BLaER1 (cell line): ENCODE data around the gene BTBD18.

ENCODE experiments used
- H3K27ac ChIP-seq: shearing (Covaris generic); formaldehyde crosslinking; 2 replicates; pipeline ENCODE4 v1.8.1; 2022
- H3K27me3 ChIP-seq: shearing (Covaris generic); formaldehyde crosslinking; 2 replicates; pipeline ENCODE4 v1.8.1; 2022
- H3K36me3 ChIP-seq: shearing (Covaris generic); formaldehyde crosslinking; 2 replicates; pipeline ENCODE4 v1.8.1; 2022
- H3K4me1 ChIP-seq: shearing (Covaris generic); formaldehyde crosslinking; 2 replicates; pipeline ENCODE4 v1.8.1; 2022
- H3K4me2 ChIP-seq: shearing (Covaris generic); formaldehyde crosslinking; 2 replicates; pipeline ENCODE4 v1.8.1; 2022
- H3K4me3 ChIP-seq: shearing (Covaris generic); formaldehyde crosslinking; 2 replicates; pipeline ENCODE4 v1.8.1; 2022
- H3K9ac ChIP-seq: shearing (Covaris generic); formaldehyde crosslinking; 2 replicates; pipeline ENCODE4 v1.8.1; 2022
- H3K9me3 ChIP-seq: shearing (Covaris generic); formaldehyde crosslinking; 2 replicates; pipeline ENCODE4 v1.8.1; 2022
- H4K20me1 ChIP-seq: shearing (Covaris generic); formaldehyde crosslinking; 2 replicates; pipeline ENCODE4 v1.8.1; 2022
- Cebpa-rat ChIP-seq: shearing (Covaris generic); IDR thresholded peaks from 2 replicates; pipeline ENCODE4 v1.8.1; 2022

BTBD18 gene

GRCh38 chr11:57762235-57762861 is 10.7 kb upstream of the BTBD18 start:
- no peak for TF ChIP-seq Cebpa-rat
- Histone ChIP-seq H3K4me2 (no peak overlapping the region), H3K9me3 (no peaks in the 10 kb centered on the region), H4K20me1 (peaks cover 63% of the 10 kb centered on the region), H3K27ac (no peak overlapping the region), H3K4me3 (no peak overlapping the region), H3K9ac (no peak overlapping the region), H3K27me3 (peaks cover 40% of the 10 kb centered on the region), H3K4me1 (no peaks in the 10 kb centered on the region), H3K36me3 (no peaks in the 10 kb centered on the region)

- Histone ChIP-seq H3K27me3 (peaks cover 40% of the 10 kb centered on the region), H3K27ac (no peak within 1 kb of the TSS), H3K4me2 (no peak within 1 kb of the TSS)
These were observed 9.9 kb upstream of the BTBD18 start, which contains the start of gene CTNND1 for GRCh38 chr11:57761301-57762234. CTNND1 (plus strand) TSS chr11:57761802; CDS start chr11:57791479, 29,677 bp downstream.

GRCh38 chr11:57758174-57758573 is 6.6 kb upstream of the BTBD18 start:
- H3K4me3 ChIP-seq: no peak overlapping the region
- no peak for TF ChIP-seq Cebpa-rat
- H4K20me1 ChIP-seq: peaks cover 29% of the 10 kb centered on the region
- H3K36me3 ChIP-seq: peaks cover under 1% of the 10 kb centered on the region; the same call in 1 of the 2 replicates
- no peak overlapping the region for H3K9ac ChIP-seq
- 0 out of 2 replicates have a peak, but pooled peaks cover 2% of the 10 kb centered on the region for H3K9me3 ChIP-seq
- H3K4me2 ChIP-seq: no peak overlapping the region
- no peaks in the 10 kb centered on the region for H3K4me1 ChIP-seq
- peaks cover 29% of the 10 kb centered on the region for H3K27me3 ChIP-seq
- H3K27ac ChIP-seq: no peak overlapping the region

More at GRCh38 chr11:57761301-57762234, 9.9 kb upstream of the BTBD18 start, which contains the start of gene CTNND1:
- H3K4me3 ChIP-seq: no peak within 1 kb of the TSS
- H3K9me3 ChIP-seq: no peaks in the 10 kb centered on the region
- no peaks in the 10 kb centered on the region for H3K36me3 ChIP-seq
- no peaks in the 10 kb centered on the region for H3K4me1 ChIP-seq
- H3K9ac ChIP-seq: no peak within 1 kb of the TSS
- no peak for TF ChIP-seq Cebpa-rat
- H4K20me1 ChIP-seq: peaks cover 63% of the 10 kb centered on the region

- Histone ChIP-seq H3K4me3 (no peak overlapping the region), H3K36me3 (peaks cover 38% of the 10 kb centered on the region)
- TF ChIP-seq Cebpa-rat: no peak
These were observed 1.3 kb upstream of the BTBD18 start for GRCh38 chr11:57752954-57753353.

GRCh38 chr11:57751176-57751575 is 443 bp downstream of the BTBD18 start:
- Histone ChIP-seq H3K36me3 (peaks cover 56% of the 10 kb centered on the region), H3K27me3 (no peaks in the 10 kb centered on the region), H3K4me3 (no peak overlapping the region), H4K20me1 (peaks cover 11% of the 10 kb centered on the region; the same call in 1 of the 2 replicates), H3K9ac (no peak overlapping the region), H3K27ac (no peak overlapping the region), H3K4me1 (no peaks in the 10 kb centered on the region), H3K4me2 (no peak overlapping the region), H3K9me3 (peaks cover 11% of the 10 kb centered on the region; the same call in 1 of the 2 replicates)
- TF ChIP-seq Cebpa-rat: no peak

More at GRCh38 chr11:57752954-57753353, 1.3 kb upstream of the BTBD18 start:
- H3K9me3 ChIP-seq: peaks cover 11% of the 10 kb centered on the region; the same call in 1 of the 2 replicates
- H3K9ac ChIP-seq: no peak overlapping the region
- H4K20me1 ChIP-seq: no peaks in the 10 kb centered on the region
- no peak overlapping the region for H3K27ac ChIP-seq
- no peaks in the 10 kb centered on the region for H3K27me3 ChIP-seq
- H3K4me2 ChIP-seq: no peak overlapping the region
- no peaks in the 10 kb centered on the region for H3K4me1 ChIP-seq

GRCh38 chr11:57746920-57747319 is 4.7 kb downstream of the BTBD18 start:
- Histone ChIP-seq H3K4me3 (no peak overlapping the region), H4K20me1 (peaks cover 39% of the 10 kb centered on the region), H3K9ac (no peak overlapping the region), H3K4me1 (peaks cover 12% of the 10 kb centered on the region), H3K9me3 (no peaks in the 10 kb centered on the region), H3K27me3 (no peaks in the 10 kb centered on the region), H3K27ac (no peak overlapping the region), H3K4me2 (no peak overlapping the region), H3K36me3 (peaks cover 83% of the 10 kb centered on the region)
- no peak for TF ChIP-seq Cebpa-rat

- no peak for TF ChIP-seq Cebpa-rat
- Histone ChIP-seq H3K4me3 (no peak overlapping the region), H3K4me1 (peaks cover 20% of the 10 kb centered on the region), H3K4me2 (no peak overlapping the region; the same call in 1 of the 2 replicates), H3K27ac (no peak overlapping the region), H3K27me3 (no peaks in the 10 kb centered on the region), H3K36me3 (peaks cover 82% of the 10 kb centered on the region), H3K9me3 (no peaks in the 10 kb centered on the region), H3K9ac (no peak overlapping the region), H4K20me1 (peaks cover 39% of the 10 kb centered on the region)
These were observed 6.4 kb downstream of the BTBD18 start for GRCh38 chr11:57745206-57745605.

GRCh38 chr11:57744357-57744756 is 7.3 kb downstream of the BTBD18 start:
- Histone ChIP-seq H3K9ac (no peak overlapping the region), H3K9me3 (no peaks in the 10 kb centered on the region), H3K4me1 (peaks cover 26% of the 10 kb centered on the region), H3K27me3 (no peaks in the 10 kb centered on the region), H3K4me2 (no peak overlapping the region), H3K36me3 (peaks cover 82% of the 10 kb centered on the region), H3K4me3 (no peak overlapping the region), H3K27ac (no peak overlapping the region), H4K20me1 (peaks cover 39% of the 10 kb centered on the region)
- no peak for TF ChIP-seq Cebpa-rat

GRCh38 chr11:57742087-57742452 is 9.5 kb downstream of the BTBD18 start:
- peak overlapping the region; percentile 98 for H3K9ac ChIP-seq
- H3K36me3 ChIP-seq: peaks cover 83% of the 10 kb centered on the region
- H3K4me2 ChIP-seq: peak overlapping the region; percentile 96
- H3K4me3 ChIP-seq: peak overlapping the region; percentile 91
- no peak for TF ChIP-seq Cebpa-rat
- peaks cover 26% of the 10 kb centered on the region for H3K4me1 ChIP-seq
- peak overlapping the region; percentile 99 for H3K27ac ChIP-seq
- peaks cover 37% of the 10 kb centered on the region for H4K20me1 ChIP-seq
- H3K27me3 ChIP-seq: no peaks in the 10 kb centered on the region
- no peaks in the 10 kb centered on the region for H3K9me3 ChIP-seq
